Neural progenitor cell (in vitro differentiated cells): Measurements from ENCODE around the gene DEDD2. TPM values are rescaled to one million over a fixed set of nuclear protein-coding genes. Genes with fewer than 3 reads are reported as not detected.

Experiments
- DNase-seq: peaks from one replicate; pipeline ENCODE4 v3.0.0-alpha.2; 2016; ENCODE audit warnings: low spot score
- H2AFZ ChIP-seq: fragments of 200-600 bp; sonication (generic); replicated peaks from 2 replicates; pipeline ENCODE4 v1.6.1; 2016; ENCODE audit warnings: antibody characterized with exemption
- H3F3A ChIP-seq: fragments of 200-600 bp; sonication (generic); 2 replicates; pipeline ENCODE4 v1.6.1; 2016; ENCODE audit warnings: antibody characterized with exemption, low read depth
- H3K27ac ChIP-seq: fragments of 200-600 bp; sonication (generic); 2 replicates; pipeline ENCODE4 v1.5.1; 2016; ENCODE audit warnings: mild to moderate bottlenecking
- H3K27me3 ChIP-seq: fragments of 200-600 bp; sonication (generic); 2 replicates; pipeline ENCODE4 v1.6.1; 2016; ENCODE audit warnings: mild to moderate bottlenecking, moderate library complexity
- H3K36me3 ChIP-seq: fragments of 200-600 bp; sonication (generic); 2 replicates; pipeline ENCODE4 v1.5.1; 2016
- H3K4me1 ChIP-seq: fragments of 200-600 bp; sonication (generic); 2 replicates; pipeline ENCODE4 v1.6.1; 2016; ENCODE audit warnings: mixed run types
- H3K4me2 ChIP-seq: fragments of 200-600 bp; sonication (generic); 2 replicates; pipeline ENCODE4 v1.6.1; 2016
- H3K4me3 ChIP-seq: fragments of 200-600 bp; sonication (generic); 2 replicates; pipeline ENCODE4 v1.5.1; 2016
- H3K79me2 ChIP-seq: fragments of 200-600 bp; sonication (generic); 2 replicates; pipeline ENCODE4 v1.6.1; 2016; ENCODE audit warnings: low read depth
- H3K9ac ChIP-seq: fragments of 200-600 bp; sonication (generic); 2 replicates; pipeline ENCODE4 v1.6.1; 2016
- H3K9me3 ChIP-seq: fragments of 200-600 bp; sonication (generic); 2 replicates; pipeline ENCODE4 v1.5.1; 2016; ENCODE audit warnings: low read depth
- H4K20me1 ChIP-seq: fragments of 200-600 bp; sonication (generic); 2 replicates; pipeline ENCODE4 v1.6.1; 2016; ENCODE audit warnings: low read depth
- H3K27ac Mint-ChIP-seq: 3 replicates; pipeline ENCODE4 v1.8.0; 2021; ENCODE audit warnings: mixed read lengths
- H3K27me3 Mint-ChIP-seq: 2 replicates; pipeline ENCODE4 v1.8.0; 2022; ENCODE audit warnings: low read depth, mild to moderate bottlenecking, inconsistent platforms, moderate library complexity, mixed read lengths; ENCODE audit not compliant: insufficient read depth
- H3K36me3 Mint-ChIP-seq: 3 replicates; pipeline ENCODE4 v1.8.0; 2021; ENCODE audit warnings: mixed read lengths
- H3K4me1 Mint-ChIP-seq: 3 replicates; pipeline ENCODE4 v1.8.0; 2021; ENCODE audit warnings: mixed read lengths
- H3K4me3 Mint-ChIP-seq: 3 replicates; pipeline ENCODE4 v1.8.0; 2021; ENCODE audit warnings: mild to moderate bottlenecking, moderate library complexity, mixed read lengths
- H3K9me3 Mint-ChIP-seq: 3 replicates; pipeline ENCODE4 v1.8.0; 2020; ENCODE audit warnings: mixed read lengths
- CTCF ChIP-seq: fragments of 200-600 bp; sonication (generic); IDR thresholded peaks from 2 replicates; pipeline ENCODE4 v1.5.1; 2017; ENCODE audit warnings: antibody characterized with exemption, mild to moderate bottlenecking
- EZH2 ChIP-seq: fragments of 200-600 bp; sonication (generic); IDR thresholded peaks from 2 replicates; pipeline ENCODE4 v1.6.1; 2017; ENCODE audit warnings: antibody characterized with exemption, mild to moderate bottlenecking, moderate library complexity
- EZH2phosphoT487 ChIP-seq: fragments of 200-600 bp; sonication (generic); IDR thresholded peaks from 2 replicates; pipeline ENCODE4 v1.6.1; 2017; ENCODE audit warnings: antibody characterized with exemption
- total RNA-seq: library from RNA; depleted of rRNA; stranded (reverse); fragments of >200 nt; gene quantifications from 2 replicates; pipeline ENCODE4 v1.2.3, GENCODE V29; 2015; ENCODE audit warnings: low replicate concordance

The DEDD2 gene
- total RNA-seq, 1 donor from 2014 or later, result 19.8 TPM

GRCh38 chr19:42212886-42213285 lies 4.6 kb downstream of the DEDD2 start:
- Histone ChIP-seq H3K9me3 (no peaks in the 10 kb centered on the region), H3K79me2 (peaks cover 76% of the 10 kb centered on the region), H3F3A (peaks cover 2% of the 10 kb centered on the region), H3K27ac (no peak overlapping the region), H3K4me3 (no peak overlapping the region), H3K4me2 (no peak overlapping the region), H2AFZ (no peak overlapping the region), H3K36me3 (peaks cover 4% of the 10 kb centered on the region), H3K9ac (no peak overlapping the region), H3K4me1 (peaks cover 15% of the 10 kb centered on the region), H3K27me3 (no peaks in the 10 kb centered on the region), H4K20me1 (peaks cover 93% of the 10 kb centered on the region)
- DNase-seq, result no peak
- Mint-ChIP-seq H3K27me3 (peaks cover 4% of the 10 kb centered on the region), H3K27ac (no peak overlapping the region), H3K4me1 (peaks cover 11% of the 10 kb centered on the region), H3K4me3 (no peak overlapping the region), H3K9me3 (no peaks in the 10 kb centered on the region), H3K36me3 (peaks cover 22% of the 10 kb centered on the region)
- TF ChIP-seq EZH2 (no peak), EZH2phosphoT487 (no peak), CTCF (no peak)

DNA sequence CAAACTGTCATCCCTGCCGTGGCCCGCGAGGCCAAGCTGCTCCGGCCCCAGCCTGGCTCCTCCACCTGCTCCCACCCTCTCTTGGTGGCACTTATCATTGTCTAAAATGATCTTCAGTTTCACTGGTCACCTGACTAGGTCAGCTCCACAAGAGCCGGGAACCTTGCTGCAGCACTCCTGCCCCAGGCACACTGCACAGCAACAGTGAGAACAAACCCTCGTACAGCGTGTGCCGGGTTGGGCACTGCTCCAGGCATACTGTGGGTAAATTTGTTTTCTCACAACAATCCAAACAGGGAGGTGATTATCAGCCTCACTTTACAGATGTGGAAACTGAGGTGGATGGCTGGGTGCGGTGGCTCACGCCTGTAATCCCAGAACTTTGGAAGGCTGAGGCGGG lies 8.9 kb downstream of the DEDD2 start:
- Histone ChIP-seq H3K9ac (no peak overlapping the region), H3K36me3 (no peaks in the 10 kb centered on the region), H3F3A (no peaks in the 10 kb centered on the region), H2AFZ (no peak overlapping the region), H4K20me1 (peaks cover 94% of the 10 kb centered on the region), H3K4me2 (no peak overlapping the region), H3K27ac (no peak overlapping the region), H3K9me3 (no peaks in the 10 kb centered on the region), H3K79me2 (peaks cover 44% of the 10 kb centered on the region), H3K27me3 (no peaks in the 10 kb centered on the region), H3K4me3 (no peak overlapping the region), H3K4me1 (no peaks in the 10 kb centered on the region)
- Mint-ChIP-seq H3K36me3 (peaks cover 34% of the 10 kb centered on the region), H3K27ac (no peak overlapping the region), H3K9me3 (no peaks in the 10 kb centered on the region), H3K27me3 (peaks cover 6% of the 10 kb centered on the region), H3K4me3 (no peak overlapping the region), H3K4me1 (no peaks in the 10 kb centered on the region)
- no peak for DNase-seq
- no peak for TF ChIP-seq EZH2phosphoT487
- TF ChIP-seq EZH2, result no peak
- TF ChIP-seq CTCF, result no peak

DNA sequence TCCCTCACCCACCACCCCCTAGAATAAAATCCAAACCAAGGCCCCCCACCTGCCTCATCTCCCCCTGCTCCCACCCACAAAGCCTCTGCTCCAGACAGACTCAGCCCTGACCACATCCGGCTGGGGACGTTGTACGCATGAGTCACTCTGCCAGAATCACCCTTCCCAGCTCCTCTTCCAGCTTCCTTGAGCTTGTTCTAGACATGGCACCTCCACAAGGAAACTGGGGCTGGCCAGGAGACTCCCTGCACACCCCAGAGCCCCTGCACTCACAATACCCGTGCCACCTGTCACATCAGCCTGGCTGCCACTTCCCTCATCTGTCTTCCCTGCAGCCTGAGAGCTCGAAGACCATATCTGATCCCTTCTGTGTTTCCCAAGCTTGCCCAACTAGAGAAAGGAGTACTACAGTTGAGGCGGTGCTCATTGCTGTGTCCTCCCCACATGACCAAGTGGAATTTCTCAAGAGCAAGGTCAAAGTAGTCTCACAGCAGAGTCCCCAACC lies 9.7 kb downstream of the DEDD2 start:
- H3K27ac Mint-ChIP-seq, result no peak overlapping the region
- H3K4me2 ChIP-seq, result no peak overlapping the region
- no peak overlapping the region for H2AFZ ChIP-seq
- H3K36me3 Mint-ChIP-seq, result peaks cover 38% of the 10 kb centered on the region
- no peak overlapping the region for H3K4me3 ChIP-seq
- no peak for TF ChIP-seq EZH2phosphoT487
- no peak for TF ChIP-seq CTCF
- TF ChIP-seq EZH2, result no peak
- peaks cover 44% of the 10 kb centered on the region for H3K79me2 ChIP-seq
- no peaks in the 10 kb centered on the region for H3K27me3 ChIP-seq
- no peaks in the 10 kb centered on the region for H3K36me3 ChIP-seq
- no peak overlapping the region for H3K27ac ChIP-seq
- no peak for DNase-seq
- no peaks in the 10 kb centered on the region for H3K4me1 ChIP-seq
- no peaks in the 10 kb centered on the region for H3K9me3 Mint-ChIP-seq
- H3K27me3 Mint-ChIP-seq, result peaks cover 6% of the 10 kb centered on the region
- H4K20me1 ChIP-seq, result peaks cover 94% of the 10 kb centered on the region
- no peaks in the 10 kb centered on the region for H3F3A ChIP-seq
- no peaks in the 10 kb centered on the region for H3K9me3 ChIP-seq
- H3K4me3 Mint-ChIP-seq, result no peak overlapping the region
- no peak overlapping the region for H3K9ac ChIP-seq
- H3K4me1 Mint-ChIP-seq, result no peaks in the 10 kb centered on the region
